Measurements from ENCODE around the gene ASNSD1. TPM values are rescaled to one million over a fixed set of nuclear protein-coding genes. Genes with fewer than 3 reads are reported as not detected.

ASNSD1 gene
- total and polyA plus RNA-seq, 9 of the 15 experiments (the other 6 are each of a cell fraction or from before 2014, with no cell fraction given): 23.9 to 56.4 (median 38.3) TPM

- TF ChIP-seq CUX1 (CRISPR knock-in tag; IDR thresholded peaks at IDR 0.05) (no peak), PHF21A (IDR thresholded peaks at IDR 0.05; ENCODE audit: borderline replicate concordance, low read depth) (no peak), ZNF347 (CRISPR knock-in tag; IDR thresholded peaks at IDR 0.05; ENCODE audit: low read depth) (no peak), THRB (CRISPR knock-in tag; conservative IDR thresholded peaks at IDR 0.05) (no peak), ZNF197 (CRISPR knock-in tag; IDR thresholded peaks at IDR 0.05; ENCODE audit: low read depth) (no peak), ZFP36 (IDR thresholded peaks at IDR 0.05; ENCODE audit: low read depth, low read length, partially characterized antibody) (no peak), LARP7 (IDR thresholded peaks at IDR 0.05) (no peak), ZNF174 (CRISPR knock-in tag; IDR thresholded peaks at IDR 0.05) (no peak), THAP12 (CRISPR knock-in tag; IDR thresholded peaks at IDR 0.05) (no peak), TFAP4 (CRISPR knock-in tag; IDR thresholded peaks at IDR 0.05; ENCODE audit: borderline replicate concordance) (peak; percentile 77), HDAC2 (IDR thresholded peaks at IDR 0.05) (no peak), DEAF1 (CRISPR knock-in tag; IDR thresholded peaks at IDR 0.05) (peak; percentile 92), HES1 (IDR thresholded peaks at IDR 0.05; ENCODE audit: low read depth) (no peak)
Measured at GRCh38 chr2:189661148-189661956, at the start of gene ASNSD1 (continued).
